CD4-positive, alpha-beta T cell (primary cell): Measurements from ENCODE around the gene MAP2K7. TPM values are rescaled to one million over a fixed set of nuclear protein-coding genes. Genes with fewer than 3 reads are reported as not detected.
"Not testable (repeated sequence)": the region's sequence is repeated elsewhere in the genome, so short reads cannot be mapped to it uniquely, and the experiment has no call there.

Experiments
- ATAC-seq: fragments of 200-7000 bp; cut with Tn5 transposase; one replicate; pipeline ENCODE4 v1.10.0; 2022; ENCODE audit warnings: mild to moderate bottlenecking; ENCODE audit not compliant: poor library complexity
- CTCF ChIA-PET: fragments of 350-600 bp; sonication (Branson Sonifier 250); formaldehyde crosslinking; loops from one replicate; lab custom pipeline; 2021; ENCODE audit warnings: antibody characterized with exemption, inconsistent platforms; lab: Charles Lee
- POLR2A ChIA-PET: fragments of 350-600 bp; sonication (Branson Sonifier 250); formaldehyde crosslinking; loops from one replicate; lab custom pipeline; 2021; ENCODE audit warnings: antibody characterized with exemption, inconsistent platforms; lab: Charles Lee
- DNase-seq, 14 experiments: peaks; one replicate each; pipeline ENCODE4 v3.0.0-alpha.2; 2013 to 2020; ENCODE audit warnings: mixed read lengths in 2 of 14
- H3K27ac ChIP-seq, 2 donors: one replicate each; pipeline versions ENCODE4 v1.5.1 to v1.7.0; 2013; ENCODE audit warnings: low read length in 2 of 2, low read depth in 1 of 2, mild to moderate bottlenecking in 1 of 2
- H3K27me3 ChIP-seq, 2 experiments: 1 replicate in 1 of 2; 2 replicates in 1 of 2; pipeline versions ENCODE4 v1.6.1 to v1.7.0; 2013; ENCODE audit warnings: low read length in 2 of 2, control low read depth in 1 of 2, mild to moderate bottlenecking in 1 of 2, moderate library complexity in 1 of 2; ENCODE audit not compliant: insufficient read depth in 2 of 2, control insufficient read depth in 1 of 2
- H3K36me3 ChIP-seq: one replicate; pipeline ENCODE4 v1.6.1; 2013; ENCODE audit warnings: low read length, control low read depth; ENCODE audit not compliant: insufficient read depth
- H3K4me1 ChIP-seq: one replicate; pipeline ENCODE4 v1.6.1; 2013; ENCODE audit warnings: low read length, control low read depth; ENCODE audit not compliant: insufficient read depth
- H3K4me3 ChIP-seq: one replicate; pipeline ENCODE4 v1.5.1; 2013; ENCODE audit warnings: mild to moderate bottlenecking, low read length, moderate library complexity
- H3K9me3 ChIP-seq, 2 experiments: 1 replicate in 1 of 2; 2 replicates in 1 of 2; pipeline versions ENCODE4 v1.6.1 to v1.7.0; 2013; ENCODE audit warnings: low read length in 2 of 2, mild to moderate bottlenecking in 2 of 2, control low read depth in 1 of 2, moderate library complexity in 1 of 2; ENCODE audit not compliant: control insufficient read depth in 1 of 2, insufficient read depth in 1 of 2
- H3K27ac Mint-ChIP-seq: one replicate; pipeline ENCODE4 v1.8.0; 2020; ENCODE audit warnings: mixed read lengths
- H3K27me3 Mint-ChIP-seq: one replicate; pipeline ENCODE4 v1.8.0; 2021; ENCODE audit warnings: mixed read lengths
- H3K36me3 Mint-ChIP-seq: one replicate; pipeline ENCODE4 v1.8.0; 2021; ENCODE audit warnings: low read depth, mixed read lengths
- H3K4me1 Mint-ChIP-seq: one replicate; pipeline ENCODE4 v1.8.0; 2021; ENCODE audit warnings: low read depth, mixed read lengths
- H3K4me3 Mint-ChIP-seq: one replicate; pipeline ENCODE4 v1.8.0; 2020; ENCODE audit warnings: mild to moderate bottlenecking, mixed read lengths
- H3K9me3 Mint-ChIP-seq: one replicate; pipeline ENCODE4 v1.8.0; 2020; ENCODE audit warnings: mixed read lengths
- intact Hi-C, 2 experiments: fragments of 100-400 bp; cut with DNase I in 1 of 2; cut with micrococcal nuclease in 1 of 2; formaldehyde crosslinking; loops; one replicate each; pipeline versions ENCODE4 v1.15.1 to v1.9.0; 2023 to 2025; cut with DNase I, micrococcal nuclease
- total RNA-seq, 174 experiments: library from RNA in 2 of 174; stranded (reverse) in 2 of 174; gene quantifications; one replicate each; pipeline ENCODE4 v1.2.3 and lab custom pipeline; 2021 to 2026
- TF ChIP-seq, protein P1 (sequence below): fragments of 200-600 bp; IDR thresholded peaks from one replicate; pipeline ENCODE4 v1.8.0; 2022; ENCODE audit warnings: antibody characterized with exemption, mild to moderate bottlenecking

MAP2K7 gene
- total RNA-seq, 2 experiments from 2014 or later: 81.7 to 82.3 TPM

DNA sequence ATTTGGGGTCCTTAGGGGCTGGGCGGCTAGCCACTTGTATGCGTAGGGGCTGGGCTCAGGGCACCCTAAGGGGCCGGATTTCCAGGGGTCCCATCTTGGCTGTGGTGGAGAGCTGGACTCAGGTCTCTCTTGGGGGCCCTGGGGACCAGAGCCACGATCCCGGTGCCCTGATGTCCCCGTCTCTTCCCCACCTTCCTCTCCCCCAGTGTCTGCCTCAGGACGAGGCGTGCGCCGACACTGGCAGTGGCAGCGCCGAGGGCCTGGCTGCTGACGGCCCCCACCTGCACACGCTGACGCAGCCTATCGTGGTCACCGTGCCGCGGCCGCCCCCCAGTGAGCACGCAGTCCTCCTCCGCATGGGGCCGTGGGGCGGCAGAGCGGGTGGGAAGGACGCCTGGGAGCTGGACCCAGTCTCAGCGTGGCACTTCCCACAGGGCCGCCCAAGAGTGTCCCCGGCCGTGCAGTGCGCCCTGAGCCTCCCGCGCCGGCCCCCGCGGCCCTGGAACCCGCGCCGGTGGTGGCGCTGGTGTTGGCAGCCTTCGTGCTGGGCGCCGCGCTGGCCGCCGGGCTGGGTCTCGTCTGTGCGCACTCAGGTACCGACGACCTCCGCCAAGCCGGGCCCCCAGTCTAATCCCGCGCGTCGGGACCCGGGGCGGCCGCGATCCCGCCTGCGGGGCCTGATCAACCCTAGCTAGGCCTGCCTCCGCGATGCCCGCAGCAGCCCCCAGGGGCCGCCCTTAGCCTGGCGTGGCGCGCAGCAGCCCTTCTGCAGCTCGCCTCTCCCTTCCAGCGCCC, 13.8 kb downstream of the MAP2K7 start:
- Histone ChIP-seq H3K27me3 (peaks cover 34 to 35% of the 10 kb centered on the region in 2 experiments), H3K27ac (no peak overlapping the region), H3K4me1 (peaks cover 61% of the 10 kb centered on the region), H3K9me3 (peaks cover 0 to 9% of the 10 kb centered on the region in 2 experiments), H3K36me3 (peaks cover 16% of the 10 kb centered on the region), H3K4me3 (peak overlapping the region; percentile 20)
- Mint-ChIP-seq H3K36me3 (peaks cover 24% of the 10 kb centered on the region), H3K4me3 (peak overlapping the region; percentile 82), H3K9me3 (no peaks in the 10 kb centered on the region), H3K4me1 (peaks cover 34% of the 10 kb centered on the region), H3K27ac (no peak overlapping the region), H3K27me3 (peaks cover 39% of the 10 kb centered on the region)
- peak; percentile 7 for ATAC-seq
- TF ChIP-seq, protein P1, sequence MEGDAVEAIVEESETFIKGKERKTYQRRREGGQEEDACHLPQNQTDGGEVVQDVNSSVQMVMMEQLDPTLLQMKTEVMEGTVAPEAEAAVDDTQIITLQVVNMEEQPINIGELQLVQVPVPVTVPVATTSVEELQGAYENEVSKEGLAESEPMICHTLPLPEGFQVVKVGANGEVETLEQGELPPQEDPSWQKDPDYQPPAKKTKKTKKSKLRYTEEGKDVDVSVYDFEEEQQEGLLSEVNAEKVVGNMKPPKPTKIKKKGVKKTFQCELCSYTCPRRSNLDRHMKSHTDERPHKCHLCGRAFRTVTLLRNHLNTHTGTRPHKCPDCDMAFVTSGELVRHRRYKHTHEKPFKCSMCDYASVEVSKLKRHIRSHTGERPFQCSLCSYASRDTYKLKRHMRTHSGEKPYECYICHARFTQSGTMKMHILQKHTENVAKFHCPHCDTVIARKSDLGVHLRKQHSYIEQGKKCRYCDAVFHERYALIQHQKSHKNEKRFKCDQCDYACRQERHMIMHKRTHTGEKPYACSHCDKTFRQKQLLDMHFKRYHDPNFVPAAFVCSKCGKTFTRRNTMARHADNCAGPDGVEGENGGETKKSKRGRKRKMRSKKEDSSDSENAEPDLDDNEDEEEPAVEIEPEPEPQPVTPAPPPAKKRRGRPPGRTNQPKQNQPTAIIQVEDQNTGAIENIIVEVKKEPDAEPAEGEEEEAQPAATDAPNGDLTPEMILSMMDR: peak; percentile 55
- intact Hi-C loops: no loop called here
- DNase-seq: peak in 12 of 14 experiments; percentile 37 to 83 (median 53)
- POLR2A ChIA-PET: interaction anchor here (1.2 to 7.7 kb wide), 6 partner anchors 14 to 237 kb away, joined by 3 to 116 read pairs (median 7); partner anchors contain the start of genes ELAVL1, MAP2K7, TIMM44 and TRAPPC5
- CTCF ChIA-PET: interaction anchor here (0.6 to 5.6 kb wide), 7 partner anchors 9 to 970 kb away, joined by 3 to 43 read pairs (median 4); partner anchors contain the start of genes MAP2K7 and TIMM44

DNA sequence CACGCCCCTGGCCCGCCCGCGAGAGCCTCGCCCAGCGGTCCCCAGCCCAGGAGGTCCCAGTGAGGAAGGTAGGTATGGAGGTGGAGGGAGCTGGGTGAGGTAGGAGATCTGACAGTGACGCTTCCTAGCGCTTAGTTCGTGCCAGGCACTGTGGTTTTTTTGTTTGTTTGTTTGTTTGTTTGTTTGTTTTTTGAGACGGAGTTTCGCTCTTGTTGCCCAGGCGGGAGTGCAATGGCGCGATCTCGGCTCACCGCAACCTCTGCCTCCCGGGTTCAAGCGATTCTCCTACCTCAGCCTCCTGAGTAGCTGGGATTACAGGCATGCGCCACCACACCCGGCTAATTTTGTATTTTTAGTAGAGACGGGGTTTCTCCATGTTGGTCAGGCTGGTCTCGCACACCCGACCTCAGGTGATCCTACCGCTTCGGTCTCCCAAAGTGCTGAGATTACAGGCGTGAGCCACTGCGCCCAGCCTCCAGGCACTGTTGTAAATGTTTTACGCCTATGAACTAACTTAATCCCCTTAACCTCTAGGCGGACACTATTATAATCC, 14.5 kb downstream of the MAP2K7 start:
- CTCF ChIA-PET: interaction anchor here (1.0 to 5.6 kb wide), 6 partner anchors 9 to 84 kb away, joined by 4 to 43 read pairs (median 8); partner anchors contain the start of genes MAP2K7 and TIMM44
- intact Hi-C loops, DNase-seq, H3K27ac ChIP-seq, H3K9me3 Mint-ChIP-seq, ATAC-seq, H3K9me3 ChIP-seq, H3K27ac Mint-ChIP-seq, H3K4me3 ChIP-seq: not testable (repeated sequence)
- Histone ChIP-seq H3K4me1 (peaks cover 64% of the 10 kb centered on the region), H3K27me3 (peaks cover 34 to 35% of the 10 kb centered on the region in 2 experiments), H3K36me3 (peaks cover 18% of the 10 kb centered on the region)
- H3K4me1 Mint-ChIP-seq: peaks cover 34% of the 10 kb centered on the region
- H3K36me3 Mint-ChIP-seq: peaks cover 21% of the 10 kb centered on the region
- POLR2A ChIA-PET: interaction anchor here (1.2 to 7.7 kb wide), 5 partner anchors 14 to 238 kb away, joined by 3 to 116 read pairs (median 11); partner anchors contain the start of genes ELAVL1, MAP2K7, TIMM44 and TRAPPC5
- H3K27me3 Mint-ChIP-seq: peaks cover 39% of the 10 kb centered on the region
- TF ChIP-seq, protein P1: peak; percentile 33
- peak overlapping the region; percentile 71 for H3K4me3 Mint-ChIP-seq

DNA sequence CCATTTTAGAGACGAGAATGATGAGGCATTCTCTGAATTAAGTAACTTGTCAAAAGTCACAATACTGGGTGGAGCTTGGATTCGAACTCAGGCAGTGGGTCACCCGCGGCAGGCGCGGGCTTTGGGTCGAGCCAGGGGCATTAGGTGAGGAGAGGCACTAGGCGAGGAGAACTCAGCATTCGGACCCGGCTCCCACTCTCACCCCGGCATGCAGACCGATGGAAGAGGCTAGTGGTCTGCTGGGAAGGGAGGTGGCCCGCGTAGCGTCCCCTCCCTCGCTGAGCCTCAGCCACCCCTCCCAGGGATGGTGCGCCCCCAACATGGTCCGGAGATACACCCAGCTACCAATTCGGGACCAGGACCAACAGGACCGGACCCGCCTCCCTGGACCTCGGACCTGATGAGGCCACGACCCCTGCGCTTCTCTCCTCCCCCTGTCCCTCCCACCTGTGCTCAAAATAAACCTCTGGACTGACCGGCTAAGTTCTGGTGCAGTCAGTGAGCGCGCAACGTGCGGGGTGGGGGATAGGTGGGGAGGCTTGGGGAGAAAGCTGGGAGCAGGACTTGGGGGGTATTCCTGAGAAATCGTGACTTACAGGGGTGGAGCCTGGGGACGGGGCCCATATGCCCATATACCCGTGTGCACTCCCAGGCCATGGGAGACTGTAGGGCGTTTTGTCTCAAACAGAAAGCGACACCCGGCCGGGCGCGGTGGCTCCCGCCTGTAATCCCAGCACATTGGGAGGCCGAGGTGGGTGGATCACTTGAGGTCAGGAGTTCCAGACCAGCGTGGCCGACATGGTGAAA, 15.1 kb downstream of the MAP2K7 start:
- intact Hi-C loops: no loop called here

More for the DNA sequence above, 15.1 kb downstream of the MAP2K7 start:
- Histone ChIP-seq H3K36me3 (peaks cover 18% of the 10 kb centered on the region), H3K27me3 (peaks cover 34 to 35% of the 10 kb centered on the region in 2 experiments), H3K9me3 (peaks cover 0 to 9% of the 10 kb centered on the region in 2 experiments), H3K4me3 (no peak overlapping the region), H3K4me1 (peaks cover 64% of the 10 kb centered on the region), H3K27ac (no peak overlapping the region)
- Mint-ChIP-seq H3K27ac (peak overlapping the region; percentile 79), H3K27me3 (peaks cover 39% of the 10 kb centered on the region), H3K36me3 (peaks cover 21% of the 10 kb centered on the region), H3K9me3 (no peaks in the 10 kb centered on the region), H3K4me3 (peak overlapping the region; percentile 94), H3K4me1 (peaks cover 34% of the 10 kb centered on the region)
- ChIA-PET CTCF (interaction anchor here (1.2 to 5.6 kb wide), 5 partner anchors 16 to 238 kb away, joined by 3 to 43 read pairs (median 22); partner anchors contain the start of genes MAP2K7, TIMM44 and TRAPPC5), POLR2A (interaction anchor here (1.2 to 7.7 kb wide), 9 partner anchors 15 to 395 kb away, joined by 3 to 116 read pairs (median 11); partner anchors contain the start of genes ELAVL1, MAP2K7, PET100 and PRR36)
- ATAC-seq (no peak), DNase-seq (peak in 2 of 14 experiments; percentile 23 to 55)
- TF ChIP-seq, protein P1: no peak
